GM12878 (cell line): Measurements from ENCODE around the gene SLC35A5. TPM values are rescaled to one million over a fixed set of nuclear protein-coding genes. Genes with fewer than 3 reads are reported as not detected.

ENCODE experiments used
- ATAC-seq: fragments of 200-7000 bp; cut with Tn5 transposase; 3 replicates; pipeline ENCODE4 v1.9.1; 2020; ENCODE audit warnings: mild to moderate bottlenecking, moderate library complexity
- BruUV-seq: library from RNA; stranded (reverse); fragments of 400-500 nt; replicated peaks from 2 replicates; lab custom pipeline; 2021; lab: Mats Ljungman, UMichigan
- CTCF ChIA-PET: fragments of 300-600 bp; sonication (Branson Sonifier 250); formaldehyde crosslinking; extraction: SDS; loops from one replicate; lab custom pipeline; 2021; ENCODE audit warnings: inconsistent platforms; lab: Yijun Ruan, JAX
- POLR2A ChIA-PET: fragments of 350-600 bp; formaldehyde crosslinking; extraction: SDS; loops from one replicate; lab custom pipeline; 2021; ENCODE audit warnings: inconsistent platforms; lab: Charles Lee
- RAD21 ChIA-PET: fragments of 300-600 bp; sonication (Branson Sonifier 250); formaldehyde crosslinking; loops from one replicate; lab custom pipeline; 2023; ENCODE audit warnings: antibody characterized with exemption; ENCODE audit not compliant: unreplicated experiment; lab: Charles Lee
- SMC1A ChIA-PET: fragments of 300-600 bp; sonication (Branson Sonifier 250); formaldehyde crosslinking; loops from one replicate; lab custom pipeline; 2023; ENCODE audit not compliant: unreplicated experiment, uncharacterized antibody; lab: Charles Lee
- DNase-seq: peaks from one replicate; pipeline ENCODE4 v3.0.0-alpha.2; 2011; ENCODE audit warnings: low read depth, low spot score
- FAIRE-seq: peaks from 3 replicates; lab custom pipeline; 2011; peaks lifted over from hg19 to GRCh38; lab: Jason Lieb, UNC
- H2AFZ ChIP-seq: 2 replicates; pipeline ENCODE4 v1.6.0; 2011; ENCODE audit warnings: low read depth, low read length, control low read depth; ENCODE audit not compliant: control insufficient read depth
- H3K27ac ChIP-seq: 2 replicates; pipeline ENCODE4 v1.5.1; 2011; ENCODE audit warnings: control low read depth; ENCODE audit not compliant: control insufficient read depth, insufficient read depth
- H3K27me3 ChIP-seq, 2 experiments: replicated peaks in 1 of 2; 2 replicates each; pipeline versions ENCODE4 v1.6.0 to v1.6.1; 2011; ENCODE audit warnings: low read length in 1 of 2; ENCODE audit not compliant: control insufficient read depth in 2 of 2, insufficient read depth in 2 of 2
- H3K36me3 ChIP-seq, 2 experiments: 2 replicates each; pipeline ENCODE4 v1.5.1; 2011; ENCODE audit warnings: low read length in 1 of 2; ENCODE audit not compliant: control insufficient read depth in 2 of 2, insufficient read depth in 2 of 2
- H3K4me1 ChIP-seq: 2 replicates; pipeline ENCODE4 v1.6.1; 2011; ENCODE audit warnings: mild to moderate bottlenecking, low read length, moderate library complexity, mixed read lengths; ENCODE audit not compliant: control insufficient read depth, insufficient read depth
- H3K4me2 ChIP-seq: 2 replicates; pipeline ENCODE4 v1.6.0; 2011; ENCODE audit warnings: control low read depth; ENCODE audit not compliant: control insufficient read depth, insufficient read depth
- H3K4me3 ChIP-seq: fragments of 200-600 bp; sonication (generic); 2 replicates; pipeline ENCODE4 v1.5.1; 2016
- H3K79me2 ChIP-seq: 2 replicates; pipeline ENCODE4 v1.6.0; 2011; ENCODE audit warnings: low read length; ENCODE audit not compliant: control insufficient read depth, insufficient read depth
- H3K9ac ChIP-seq: 2 replicates; pipeline ENCODE4 v1.8.0; 2011; ENCODE audit warnings: low read length, control low read depth, mixed read lengths; ENCODE audit not compliant: control insufficient read depth, insufficient read depth
- H3K9me3 ChIP-seq: replicated peaks from 3 replicates; pipeline ENCODE4 v1.5.1; 2011; ENCODE audit warnings: mild to moderate bottlenecking, low read length; ENCODE audit not compliant: control insufficient read depth, insufficient read depth
- H4K20me1 ChIP-seq: 2 replicates; pipeline ENCODE4 v1.6.0; 2011; ENCODE audit not compliant: control insufficient read depth, insufficient read depth
- FOS ChIP-seq: IDR thresholded peaks from 3 replicates; pipeline ENCODE4 v1.6.1; 2011; ENCODE audit warnings: borderline replicate concordance; ENCODE audit not compliant: insufficient read length; ENCODE audit errors: extremely low read depth
- LARP7 ChIP-seq: fragments of 450-650 bp; IDR thresholded peaks from 2 replicates; pipeline ENCODE4 v1.6.1; 2017; ENCODE audit warnings: mild to moderate bottlenecking
- POLR2A ChIP-seq: IDR thresholded peaks from 2 replicates; pipeline ENCODE4 v1.6.1; 2011; ENCODE audit warnings: low read depth, mild to moderate bottlenecking, low read length
- POLR2AphosphoS5 ChIP-seq: IDR thresholded peaks from 2 replicates; pipeline ENCODE4 v1.6.1; 2011; ENCODE audit warnings: mild to moderate bottlenecking, low read length, inconsistent platforms
- SMAD5 ChIP-seq: IDR thresholded peaks from 2 replicates; pipeline ENCODE4 v1.6.1; 2016; ENCODE audit warnings: antibody characterized with exemption, low read depth
- SMARCA5 ChIP-seq: fragments of 450-650 bp; IDR thresholded peaks from 2 replicates; pipeline ENCODE4 v1.6.1; 2017; ENCODE audit warnings: mild to moderate bottlenecking
- STAT3 ChIP-seq: IDR thresholded peaks from 2 replicates; pipeline ENCODE4 v1.6.1; 2011; ENCODE audit warnings: low read depth, low read length, improper control_type of control experiment
- WGBS: methylation state at CpG from one replicate; pipeline ENCODE4 v1.1.6; 2016; ENCODE audit warnings: low lambda C conversion rate; ENCODE audit not compliant: insufficient replicate concordance, insufficient coverage; ENCODE audit errors: missing lambda C conversion rate; 5-methylcytosine and 5-hydroxymethylcytosine counted together
- in situ Hi-C: fragments of 300-500 bp; cut with MboI; formaldehyde crosslinking; loops from 9 replicates; pipeline ENCODE4 v1.14.3; 2018; ENCODE audit warnings: mixed read lengths
- intact Hi-C: fragments of 100-400 bp; cut with micrococcal nuclease; formaldehyde crosslinking; loops from one replicate; pipeline ENCODE4 v1.14.2; 2022; ENCODE audit not compliant: unreplicated experiment
- polyA plus RNA-seq, 11 experiments: library from polyadenylated mRNA; depleted of rRNA in 4 of 11; unstranded in 6 of 11; stranded (reverse) in 5 of 11; fragments of >200 nt; fragmentation: Nextera tagmentation in 4 of 11; fragmentation: Illumina TruSeq in 1 of 11; extraction: Ambion mirVana in 4 of 11; extraction: Trizol in 1 of 11; gene quantifications; 1 replicate in 1 of 11; 2 replicates in 10 of 11; pipeline versions ENCODE4 v1.2.1 to v1.2.3, GENCODE V29; 2011 to 2016; ENCODE audit warnings: inconsistent platforms in 2 of 11, missing spikeins in 2 of 11, low read depth in 1 of 11
- total RNA-seq, 4 experiments: library from RNA; depleted of rRNA in 3 of 4; stranded (reverse); fragments of >200 nt in 3 of 4; fragmentation: Illumina TruSeq in 1 of 4; extraction: Trizol in 1 of 4; gene quantifications; 2 replicates each; pipeline versions ENCODE4 v1.2.1 to v1.2.3, GENCODE V29; 2013 to 2021
- TF ChIP-seq, protein P1 (sequence below): IDR thresholded peaks from 2 replicates; pipeline ENCODE4 v1.6.1; 2011; ENCODE audit warnings: mild to moderate bottlenecking, low read depth, low read length, moderate library complexity; ENCODE audit not compliant: insufficient replicate concordance
- TF ChIP-seq, protein P2 (sequence below): IDR thresholded peaks from 2 replicates; pipeline ENCODE4 v1.6.1; 2011; ENCODE audit warnings: low read depth, low read length, improper control_type of control experiment, borderline replicate concordance
- TF ChIP-seq, protein P3 (sequence below): fragments of 450-650 bp; IDR thresholded peaks from 2 replicates; pipeline ENCODE4 v1.6.1; 2017; ENCODE audit warnings: mild to moderate bottlenecking, moderate library complexity
- TF ChIP-seq, protein P4 (sequence below), 3 experiments: IDR thresholded peaks in 2 of 3; conservative IDR thresholded peaks in 1 of 3; 2 replicates each; pipeline ENCODE4 v1.5.1; 2011; ENCODE audit warnings: low read depth in 3 of 3, low read length in 3 of 3, mild to moderate bottlenecking in 3 of 3, control low read depth in 2 of 3, moderate library complexity in 2 of 3, inconsistent platforms in 1 of 3, mixed read lengths in 1 of 3; ENCODE audit not compliant: control insufficient read depth in 2 of 3, insufficient read depth in 1 of 3; ENCODE audit errors: extremely low read depth in 1 of 3
- TF ChIP-seq, protein P5 (sequence below): IDR thresholded peaks from 2 replicates; pipeline ENCODE4 v1.6.1; 2012; ENCODE audit warnings: low read depth, low read length, improper control_type of control experiment

SLC35A5 gene
- total and polyA plus RNA-seq, 10 of the 15 experiments (the other 5 are each of a cell fraction or from before 2014, with no cell fraction given): 10.9 to 38.1 (median 16.0) TPM

DNA sequence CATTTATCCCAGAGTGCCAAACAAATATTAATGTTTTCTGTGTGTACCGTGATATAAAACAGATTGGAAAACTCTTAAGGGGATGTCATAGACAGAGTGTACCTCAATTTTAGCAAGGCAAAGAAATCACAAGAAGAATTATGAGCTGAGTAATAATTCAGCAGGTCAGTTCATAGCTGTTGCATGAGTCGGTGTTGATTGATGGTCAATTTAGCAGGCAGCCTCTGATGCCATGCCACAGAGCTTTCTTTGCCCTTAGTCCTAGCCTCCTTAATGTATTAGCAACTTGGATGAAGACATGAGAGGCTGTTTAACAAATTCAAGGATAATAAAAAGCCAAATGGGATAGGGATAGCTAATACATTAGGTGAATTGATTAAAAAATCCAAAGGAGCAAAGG, 6.8 kb downstream of the SLC35A5 start:
- BruUV-seq: no TSS peak
- CTCF ChIA-PET: interaction anchor here (0.9 to 2.2 kb wide), 8 partner anchors 9 to 457 kb away, joined by 3 to 12 read pairs (median 4); no protein-coding TSS in a partner anchor
- peaks cover 0 to 8% of the 10 kb centered on the region in 2 experiments; a peak in 1 of 4 replicates for H3K36me3 ChIP-seq
- DNase-seq (no peak), FAIRE-seq (no peak), ATAC-seq (no peak)
- RAD21 ChIA-PET: interaction anchor here (1.0 to 1.8 kb wide), 3 partner anchors 10 to 457 kb away, joined by 4 to 6 read pairs (median 4); no protein-coding TSS in a partner anchor
- in situ Hi-C loops: no loop called here
- TF ChIP-seq LARP7: no peak
- TF ChIP-seq, protein P1, sequence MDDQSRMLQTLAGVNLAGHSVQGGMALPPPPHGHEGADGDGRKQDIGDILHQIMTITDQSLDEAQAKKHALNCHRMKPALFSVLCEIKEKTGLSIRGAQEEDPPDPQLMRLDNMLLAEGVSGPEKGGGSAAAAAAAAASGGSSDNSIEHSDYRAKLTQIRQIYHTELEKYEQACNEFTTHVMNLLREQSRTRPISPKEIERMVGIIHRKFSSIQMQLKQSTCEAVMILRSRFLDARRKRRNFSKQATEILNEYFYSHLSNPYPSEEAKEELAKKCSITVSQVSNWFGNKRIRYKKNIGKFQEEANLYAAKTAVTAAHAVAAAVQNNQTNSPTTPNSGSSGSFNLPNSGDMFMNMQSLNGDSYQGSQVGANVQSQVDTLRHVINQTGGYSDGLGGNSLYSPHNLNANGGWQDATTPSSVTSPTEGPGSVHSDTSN: no peak
- TF ChIP-seq POLR2AphosphoS5: no peak
- TF ChIP-seq, protein P2, sequence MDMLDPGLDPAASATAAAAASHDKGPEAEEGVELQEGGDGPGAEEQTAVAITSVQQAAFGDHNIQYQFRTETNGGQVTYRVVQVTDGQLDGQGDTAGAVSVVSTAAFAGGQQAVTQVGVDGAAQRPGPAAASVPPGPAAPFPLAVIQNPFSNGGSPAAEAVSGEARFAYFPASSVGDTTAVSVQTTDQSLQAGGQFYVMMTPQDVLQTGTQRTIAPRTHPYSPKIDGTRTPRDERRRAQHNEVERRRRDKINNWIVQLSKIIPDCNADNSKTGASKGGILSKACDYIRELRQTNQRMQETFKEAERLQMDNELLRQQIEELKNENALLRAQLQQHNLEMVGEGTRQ: no peak
- no peak for TF ChIP-seq POLR2A
- TF ChIP-seq STAT3: no peak
- TF ChIP-seq, protein P3, sequence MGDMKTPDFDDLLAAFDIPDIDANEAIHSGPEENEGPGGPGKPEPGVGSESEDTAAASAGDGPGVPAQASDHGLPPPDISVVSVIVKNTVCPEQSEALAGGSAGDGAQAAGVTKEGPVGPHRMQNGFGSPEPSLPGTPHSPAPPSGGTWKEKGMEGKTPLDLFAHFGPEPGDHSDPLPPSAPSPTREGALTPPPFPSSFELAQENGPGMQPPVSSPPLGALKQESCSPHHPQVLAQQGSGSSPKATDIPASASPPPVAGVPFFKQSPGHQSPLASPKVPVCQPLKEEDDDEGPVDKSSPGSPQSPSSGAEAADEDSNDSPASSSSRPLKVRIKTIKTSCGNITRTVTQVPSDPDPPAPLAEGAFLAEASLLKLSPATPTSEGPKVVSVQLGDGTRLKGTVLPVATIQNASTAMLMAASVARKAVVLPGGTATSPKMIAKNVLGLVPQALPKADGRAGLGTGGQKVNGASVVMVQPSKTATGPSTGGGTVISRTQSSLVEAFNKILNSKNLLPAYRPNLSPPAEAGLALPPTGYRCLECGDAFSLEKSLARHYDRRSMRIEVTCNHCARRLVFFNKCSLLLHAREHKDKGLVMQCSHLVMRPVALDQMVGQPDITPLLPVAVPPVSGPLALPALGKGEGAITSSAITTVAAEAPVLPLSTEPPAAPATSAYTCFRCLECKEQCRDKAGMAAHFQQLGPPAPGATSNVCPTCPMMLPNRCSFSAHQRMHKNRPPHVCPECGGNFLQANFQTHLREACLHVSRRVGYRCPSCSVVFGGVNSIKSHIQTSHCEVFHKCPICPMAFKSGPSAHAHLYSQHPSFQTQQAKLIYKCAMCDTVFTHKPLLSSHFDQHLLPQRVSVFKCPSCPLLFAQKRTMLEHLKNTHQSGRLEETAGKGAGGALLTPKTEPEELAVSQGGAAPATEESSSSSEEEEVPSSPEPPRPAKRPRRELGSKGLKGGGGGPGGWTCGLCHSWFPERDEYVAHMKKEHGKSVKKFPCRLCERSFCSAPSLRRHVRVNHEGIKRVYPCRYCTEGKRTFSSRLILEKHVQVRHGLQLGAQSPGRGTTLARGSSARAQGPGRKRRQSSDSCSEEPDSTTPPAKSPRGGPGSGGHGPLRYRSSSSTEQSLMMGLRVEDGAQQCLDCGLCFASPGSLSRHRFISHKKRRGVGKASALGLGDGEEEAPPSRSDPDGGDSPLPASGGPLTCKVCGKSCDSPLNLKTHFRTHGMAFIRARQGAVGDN: no peak
- TF ChIP-seq, protein P4, sequence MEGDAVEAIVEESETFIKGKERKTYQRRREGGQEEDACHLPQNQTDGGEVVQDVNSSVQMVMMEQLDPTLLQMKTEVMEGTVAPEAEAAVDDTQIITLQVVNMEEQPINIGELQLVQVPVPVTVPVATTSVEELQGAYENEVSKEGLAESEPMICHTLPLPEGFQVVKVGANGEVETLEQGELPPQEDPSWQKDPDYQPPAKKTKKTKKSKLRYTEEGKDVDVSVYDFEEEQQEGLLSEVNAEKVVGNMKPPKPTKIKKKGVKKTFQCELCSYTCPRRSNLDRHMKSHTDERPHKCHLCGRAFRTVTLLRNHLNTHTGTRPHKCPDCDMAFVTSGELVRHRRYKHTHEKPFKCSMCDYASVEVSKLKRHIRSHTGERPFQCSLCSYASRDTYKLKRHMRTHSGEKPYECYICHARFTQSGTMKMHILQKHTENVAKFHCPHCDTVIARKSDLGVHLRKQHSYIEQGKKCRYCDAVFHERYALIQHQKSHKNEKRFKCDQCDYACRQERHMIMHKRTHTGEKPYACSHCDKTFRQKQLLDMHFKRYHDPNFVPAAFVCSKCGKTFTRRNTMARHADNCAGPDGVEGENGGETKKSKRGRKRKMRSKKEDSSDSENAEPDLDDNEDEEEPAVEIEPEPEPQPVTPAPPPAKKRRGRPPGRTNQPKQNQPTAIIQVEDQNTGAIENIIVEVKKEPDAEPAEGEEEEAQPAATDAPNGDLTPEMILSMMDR (IDR thresholded peaks at IDR 0.05 in 2 of 3, conservative IDR thresholded peaks at IDR 0.05 in 1 of 3; ENCODE audit: control insufficient read depth in 2 of 3, extremely low read depth in 1 of 3, insufficient read depth in 1 of 3, low read depth in 3 of 3, low read length in 3 of 3): no peak
- no peak for TF ChIP-seq SMARCA5
- no peak for TF ChIP-seq FOS
- TF ChIP-seq, protein P5, sequence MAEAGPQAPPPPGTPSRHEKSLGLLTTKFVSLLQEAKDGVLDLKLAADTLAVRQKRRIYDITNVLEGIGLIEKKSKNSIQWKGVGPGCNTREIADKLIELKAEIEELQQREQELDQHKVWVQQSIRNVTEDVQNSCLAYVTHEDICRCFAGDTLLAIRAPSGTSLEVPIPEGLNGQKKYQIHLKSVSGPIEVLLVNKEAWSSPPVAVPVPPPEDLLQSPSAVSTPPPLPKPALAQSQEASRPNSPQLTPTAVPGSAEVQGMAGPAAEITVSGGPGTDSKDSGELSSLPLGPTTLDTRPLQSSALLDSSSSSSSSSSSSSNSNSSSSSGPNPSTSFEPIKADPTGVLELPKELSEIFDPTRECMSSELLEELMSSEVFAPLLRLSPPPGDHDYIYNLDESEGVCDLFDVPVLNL: no peak
- no peak for TF ChIP-seq SMAD5
- no peaks in the 10 kb centered on the region for H3K27me3 ChIP-seq
- POLR2A ChIA-PET: interaction anchor here (1.1 kb wide), 1 partner anchor 8 kb away, joined by 3 read pairs; no protein-coding TSS in a partner anchor
- no peaks in the 10 kb centered on the region for H3K4me1 ChIP-seq
- WGBS: 97% methylated on average over 2 of the region's 2 CpGs
- H3K4me3 ChIP-seq: no peak overlapping the region
- H3K27ac ChIP-seq: no peak overlapping the region
- no peak overlapping the region for H3K4me2 ChIP-seq
- no peak overlapping the region for H3K9ac ChIP-seq
- intact Hi-C loops: no loop called here
- no peaks in the 10 kb centered on the region for H4K20me1 ChIP-seq
- no peak overlapping the region for H2AFZ ChIP-seq
- SMC1A ChIA-PET: interaction anchor here (0.9 to 2.1 kb wide), 5 partner anchors 9 to 432 kb away, joined by 3 to 13 read pairs (median 3); no protein-coding TSS in a partner anchor
- H3K79me2 ChIP-seq: peaks cover 3% of the 10 kb centered on the region; the same call in 1 of the 2 replicates
- H3K9me3 ChIP-seq: no peaks in the 10 kb centered on the region
